Lower lobe of right lung (tissue), 2 donors: Measurements from ENCODE around the gene STRA8. TPM values are rescaled to one million over a fixed set of nuclear protein-coding genes. Genes with fewer than 3 reads are reported as not detected.

ENCODE experiments used
- ATAC-seq, 2 donors: fragments of 200-7000 bp; cut with Tn5 transposase; one replicate each; pipeline ENCODE4 v1.9.1; 2020 to 2022; ENCODE audit warnings: mild to moderate bottlenecking in 2 of 2, moderate library complexity in 2 of 2
- DNase-seq: peaks from one replicate; pipeline ENCODE4 v3.0.0-alpha.2; 2020
- H3K27ac ChIP-seq: fragments of 200-600 bp; one replicate; pipeline ENCODE4 v1.8.0; 2022
- H3K27me3 ChIP-seq: fragments of 200-600 bp; one replicate; pipeline ENCODE4 v1.8.0; 2022; ENCODE audit warnings: low read depth
- H3K36me3 ChIP-seq: fragments of 200-600 bp; one replicate; pipeline ENCODE4 v1.8.0; 2022; ENCODE audit warnings: mild to moderate bottlenecking
- H3K4me1 ChIP-seq: fragments of 200-600 bp; one replicate; pipeline ENCODE4 v1.8.0; 2022
- H3K4me3 ChIP-seq: fragments of 200-600 bp; one replicate; pipeline ENCODE4 v1.8.0; 2022; ENCODE audit warnings: mild to moderate bottlenecking
- H3K9me3 ChIP-seq: fragments of 200-600 bp; one replicate; pipeline ENCODE4 v1.8.0; 2022
- intact Hi-C: fragments of 100-400 bp; cut with DNase I; formaldehyde crosslinking; loops from one replicate; pipeline ENCODE4 v1.11.0; 2022
- total RNA-seq: library from RNA; stranded (reverse); fragmentation: NEBNext Ultra II Directional; extraction: Animal tissue kit (Norgen Biotek cat#: 25700); gene quantifications from one replicate; pipeline ENCODE4 v1.2.1, GENCODE V29; 2021
- TF ChIP-seq, protein P1 (sequence below): fragments of 200-600 bp; IDR thresholded peaks from one replicate; pipeline ENCODE4 v1.8.0; 2022; ENCODE audit warnings: antibody characterized with exemption, mild to moderate bottlenecking
- donor health status: DM: no; HTN: yes; CAD: no; lungs with severe emphysema.

Gene STRA8
- total RNA-seq, 1 donor from 2014 or later: not detected

DNA sequence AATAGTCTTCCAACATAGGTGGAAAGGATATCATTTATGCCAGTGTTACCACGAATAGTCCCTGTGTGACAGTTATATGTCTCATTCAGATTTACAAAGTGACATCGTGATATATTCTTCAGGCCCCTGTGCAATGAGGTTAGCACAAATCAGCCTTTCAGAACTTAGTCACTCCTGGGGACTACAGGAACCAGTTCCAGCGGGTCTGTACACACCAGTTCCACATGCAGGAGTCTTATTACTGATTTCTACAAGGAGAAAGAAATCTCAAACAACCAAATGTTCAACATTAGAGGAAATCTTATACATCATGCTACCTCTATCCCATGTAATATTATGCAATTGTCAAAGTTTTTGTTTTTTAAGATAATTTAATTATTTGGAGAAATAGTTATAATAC, 17.9 kb upstream of the STRA8 start:
- ATAC-seq: no peak
- H3K4me3 ChIP-seq: no peak overlapping the region
- TF ChIP-seq, protein P1, sequence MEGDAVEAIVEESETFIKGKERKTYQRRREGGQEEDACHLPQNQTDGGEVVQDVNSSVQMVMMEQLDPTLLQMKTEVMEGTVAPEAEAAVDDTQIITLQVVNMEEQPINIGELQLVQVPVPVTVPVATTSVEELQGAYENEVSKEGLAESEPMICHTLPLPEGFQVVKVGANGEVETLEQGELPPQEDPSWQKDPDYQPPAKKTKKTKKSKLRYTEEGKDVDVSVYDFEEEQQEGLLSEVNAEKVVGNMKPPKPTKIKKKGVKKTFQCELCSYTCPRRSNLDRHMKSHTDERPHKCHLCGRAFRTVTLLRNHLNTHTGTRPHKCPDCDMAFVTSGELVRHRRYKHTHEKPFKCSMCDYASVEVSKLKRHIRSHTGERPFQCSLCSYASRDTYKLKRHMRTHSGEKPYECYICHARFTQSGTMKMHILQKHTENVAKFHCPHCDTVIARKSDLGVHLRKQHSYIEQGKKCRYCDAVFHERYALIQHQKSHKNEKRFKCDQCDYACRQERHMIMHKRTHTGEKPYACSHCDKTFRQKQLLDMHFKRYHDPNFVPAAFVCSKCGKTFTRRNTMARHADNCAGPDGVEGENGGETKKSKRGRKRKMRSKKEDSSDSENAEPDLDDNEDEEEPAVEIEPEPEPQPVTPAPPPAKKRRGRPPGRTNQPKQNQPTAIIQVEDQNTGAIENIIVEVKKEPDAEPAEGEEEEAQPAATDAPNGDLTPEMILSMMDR: no peak

GRCh38 chr7:135217645-135218509, 15.8 kb upstream of the STRA8 start:
- intact Hi-C loops: no loop called here
- DNase-seq (no peak), ATAC-seq (peak; percentile 29 to 66)
- Histone ChIP-seq H3K4me1 (no peaks in the 10 kb centered on the region), H3K36me3 (no peaks in the 10 kb centered on the region), H3K9me3 (no peaks in the 10 kb centered on the region), H3K27ac (no peak overlapping the region), H3K27me3 (no peaks in the 10 kb centered on the region), H3K4me3 (no peak overlapping the region)
- TF ChIP-seq, protein P1: no peak

More for the DNA sequence above, 17.9 kb upstream of the STRA8 start:
- H3K27ac ChIP-seq: no peak overlapping the region
- no peak for DNase-seq
- intact Hi-C loops: no loop called here
- H3K36me3 ChIP-seq: no peaks in the 10 kb centered on the region
- no peaks in the 10 kb centered on the region for H3K9me3 ChIP-seq
- peaks cover under 1% of the 10 kb centered on the region for H3K4me1 ChIP-seq
- H3K27me3 ChIP-seq: no peaks in the 10 kb centered on the region

- intact Hi-C loops: no loop called here
- no peak for DNase-seq
- no peaks in the 10 kb centered on the region for H3K27me3 ChIP-seq
Observed at GRCh38 chr7:135224027-135224426, 9.6 kb upstream of the STRA8 start.

DNA sequence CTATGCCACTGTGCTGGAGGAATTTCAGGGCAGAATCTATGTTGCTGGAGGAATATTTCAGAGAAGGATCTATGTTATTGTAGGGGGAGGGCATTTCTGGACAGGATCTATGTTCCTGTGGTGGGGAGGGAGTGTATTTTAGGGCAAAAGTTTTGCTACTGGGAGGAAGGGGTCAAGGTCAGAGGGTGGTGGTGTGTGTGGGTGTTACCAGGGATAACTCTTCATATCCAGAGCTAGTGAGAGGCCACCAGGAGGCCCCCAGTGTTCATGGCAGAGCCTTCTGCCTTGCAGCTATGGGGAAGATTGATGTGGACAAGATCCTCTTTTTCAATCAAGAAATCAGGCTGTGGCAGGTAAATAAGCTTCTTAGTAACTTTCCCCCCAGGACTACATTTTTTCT, 2.0 kb upstream of the STRA8 start:
- Histone ChIP-seq H3K27ac (no peak overlapping the region), H3K4me1 (no peaks in the 10 kb centered on the region), H3K27me3 (no peaks in the 10 kb centered on the region), H3K9me3 (no peaks in the 10 kb centered on the region), H3K36me3 (no peaks in the 10 kb centered on the region), H3K4me3 (no peak overlapping the region)
- DNase-seq: no peak
- intact Hi-C loops: no loop called here
- ATAC-seq: no peak
- TF ChIP-seq, protein P1: no peak

More at GRCh38 chr7:135224027-135224426, 9.6 kb upstream of the STRA8 start:
- Histone ChIP-seq H3K4me1 (no peaks in the 10 kb centered on the region), H3K36me3 (no peaks in the 10 kb centered on the region), H3K4me3 (no peak overlapping the region), H3K27ac (no peak overlapping the region), H3K9me3 (no peaks in the 10 kb centered on the region)
- ATAC-seq: no peak
- TF ChIP-seq, protein P1: no peak

DNA sequence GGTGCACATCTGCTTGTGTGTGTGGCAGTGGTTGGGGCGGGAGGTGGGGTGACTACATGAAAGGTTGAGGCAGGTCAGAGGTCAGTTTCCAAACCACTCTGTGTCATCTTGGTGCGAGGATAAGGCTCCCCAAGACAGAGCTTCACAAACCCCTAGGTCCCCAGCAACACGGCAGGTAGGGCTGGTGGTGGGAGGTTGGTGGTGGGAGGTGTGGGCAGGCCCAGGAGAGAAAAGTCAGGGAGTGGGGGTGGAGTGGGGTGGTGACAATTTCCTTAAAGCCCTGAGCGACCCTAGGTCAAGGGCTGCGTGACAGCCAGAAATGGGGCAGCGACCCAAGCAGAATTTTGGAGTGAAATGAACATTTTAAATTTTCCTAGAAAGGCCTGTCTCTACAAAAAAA, 1.6 kb upstream of the STRA8 start:
- no peaks in the 10 kb centered on the region for H3K4me1 ChIP-seq
- H3K36me3 ChIP-seq: no peaks in the 10 kb centered on the region
- no peaks in the 10 kb centered on the region for H3K27me3 ChIP-seq
- H3K27ac ChIP-seq: no peak overlapping the region
- no peaks in the 10 kb centered on the region for H3K9me3 ChIP-seq
- ATAC-seq (no peak), DNase-seq (no peak)
- H3K4me3 ChIP-seq: no peak overlapping the region
- TF ChIP-seq, protein P1: no peak
- intact Hi-C loops: no loop called here
